ENCODE data around the gene SPESP1.

- TF ChIP-seq CTCF (conservative IDR thresholded peaks at IDR 0.05; ENCODE audit: low read depth in 2 of 2) (peak; percentile 97 to 99), REST (IDR thresholded peaks at IDR 0.05; ENCODE audit: unreplicated experiment) (no peak), EZH2 (IDR thresholded peaks at IDR 0.05; ENCODE audit: low read depth, unreplicated experiment) (no peak), ZNF462 (CRISPR knock-in tag; IDR thresholded peaks at IDR 0.05) (no peak), EZH2phosphoT487 (IDR thresholded peaks at IDR 0.05; ENCODE audit: unreplicated experiment) (no peak), ZNF331 (CRISPR knock-in tag; IDR thresholded peaks at IDR 0.05; ENCODE audit: low read depth) (no peak), CREB1 (CRISPR knock-in tag; IDR thresholded peaks at IDR 0.05; ENCODE audit: low read depth) (peak; percentile 49), ETS1 (IDR thresholded peaks at IDR 0.05) (no peak), POLR2AphosphoS5 (IDR thresholded peaks at IDR 0.05; ENCODE audit: low read depth) (no peak)
Measured at GRCh38 chr15:68924866-68925560, 5.3 kb upstream of the SPESP1 start.

Measured in GM23338 (cell line).